ENCODE measurements around the gene CALML5. TPM values are rescaled to one million over a fixed set of nuclear protein-coding genes. Genes with fewer than 3 reads are reported as not detected.

CALML5 gene
- total RNA-seq, 1 experiment from 2014 or later: not detected

GRCh38 chr10:5456563-5456962 is 42.8 kb downstream of the CALML5 start:
- no TSS peak for BruUV-seq (replicated peaks)
- Histone ChIP-seq H3K9me3 (ENCODE audit: control insufficient read depth, insufficient read depth, low read depth, low read length) (no peaks in the 10 kb centered on the region), H3K27ac (ENCODE audit: low read length) (no peak overlapping the region), H3K4me3 (ENCODE audit: low read depth in 2 of 2, low read length in 2 of 2) (no peak overlapping the region), H3K27me3 (ENCODE audit: control insufficient read depth, insufficient read depth, low read length) (no peaks in the 10 kb centered on the region), H3K4me1 (ENCODE audit: control insufficient read depth, insufficient read depth, low read length) (no peaks in the 10 kb centered on the region), H3K36me3 (ENCODE audit: control insufficient read depth, insufficient read depth, low read length) (peaks cover 18% of the 10 kb centered on the region)
- intact Hi-C loops (cut with micrococcal nuclease; ENCODE audit: unreplicated experiment): no loop called here
- no peak for DNase-seq (ENCODE audit: low read depth, low spot score)
- TF ChIP-seq TCF7L2 (IDR thresholded peaks at IDR 0.05; ENCODE audit: low read depth, low read length): no peak
- TF ChIP-seq, protein P1, sequence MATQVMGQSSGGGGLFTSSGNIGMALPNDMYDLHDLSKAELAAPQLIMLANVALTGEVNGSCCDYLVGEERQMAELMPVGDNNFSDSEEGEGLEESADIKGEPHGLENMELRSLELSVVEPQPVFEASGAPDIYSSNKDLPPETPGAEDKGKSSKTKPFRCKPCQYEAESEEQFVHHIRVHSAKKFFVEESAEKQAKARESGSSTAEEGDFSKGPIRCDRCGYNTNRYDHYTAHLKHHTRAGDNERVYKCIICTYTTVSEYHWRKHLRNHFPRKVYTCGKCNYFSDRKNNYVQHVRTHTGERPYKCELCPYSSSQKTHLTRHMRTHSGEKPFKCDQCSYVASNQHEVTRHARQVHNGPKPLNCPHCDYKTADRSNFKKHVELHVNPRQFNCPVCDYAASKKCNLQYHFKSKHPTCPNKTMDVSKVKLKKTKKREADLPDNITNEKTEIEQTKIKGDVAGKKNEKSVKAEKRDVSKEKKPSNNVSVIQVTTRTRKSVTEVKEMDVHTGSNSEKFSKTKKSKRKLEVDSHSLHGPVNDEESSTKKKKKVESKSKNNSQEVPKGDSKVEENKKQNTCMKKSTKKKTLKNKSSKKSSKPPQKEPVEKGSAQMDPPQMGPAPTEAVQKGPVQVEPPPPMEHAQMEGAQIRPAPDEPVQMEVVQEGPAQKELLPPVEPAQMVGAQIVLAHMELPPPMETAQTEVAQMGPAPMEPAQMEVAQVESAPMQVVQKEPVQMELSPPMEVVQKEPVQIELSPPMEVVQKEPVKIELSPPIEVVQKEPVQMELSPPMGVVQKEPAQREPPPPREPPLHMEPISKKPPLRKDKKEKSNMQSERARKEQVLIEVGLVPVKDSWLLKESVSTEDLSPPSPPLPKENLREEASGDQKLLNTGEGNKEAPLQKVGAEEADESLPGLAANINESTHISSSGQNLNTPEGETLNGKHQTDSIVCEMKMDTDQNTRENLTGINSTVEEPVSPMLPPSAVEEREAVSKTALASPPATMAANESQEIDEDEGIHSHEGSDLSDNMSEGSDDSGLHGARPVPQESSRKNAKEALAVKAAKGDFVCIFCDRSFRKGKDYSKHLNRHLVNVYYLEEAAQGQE (IDR thresholded peaks at IDR 0.05; ENCODE audit: insufficient read depth in 1 of 2, low read depth in 2 of 2, low read length in 1 of 2): no peak
- TF ChIP-seq SIN3A (IDR thresholded peaks at IDR 0.05; ENCODE audit: borderline replicate concordance, insufficient read depth, low read depth, low read length): no peak
- TF ChIP-seq CTCF (IDR thresholded peaks at IDR 0.05): no peak
- POLR2A ChIA-PET: no interaction called here
- no peak for ATAC-seq
- in situ Hi-C loops (cut with HindIII; ENCODE audit: low pct_unique_long_range_greater_than_20kb, low sequenced_read_pairs): no loop called here
- CTCF ChIA-PET: no interaction called here

- BruUV-seq (replicated peaks): no TSS peak
- ChIA-PET CTCF (no interaction called here), POLR2A (interaction anchor here (0.6 kb wide), 1 partner anchor 309 kb away, joined by 3 read pairs; no protein-coding TSS in a partner anchor)
- intact Hi-C loops (cut with micrococcal nuclease; ENCODE audit: unreplicated experiment): no loop called here
- no peak overlapping the region for H3K27ac ChIP-seq (ENCODE audit: low read length)
- H3K4me3 ChIP-seq (ENCODE audit: low read depth in 2 of 2, low read length in 2 of 2): no peak overlapping the region
- no peaks in the 10 kb centered on the region; the same call in 1 of the 2 replicates for H3K4me1 ChIP-seq (ENCODE audit: control insufficient read depth, insufficient read depth, low read length)
- in situ Hi-C loops (cut with HindIII; ENCODE audit: low pct_unique_long_range_greater_than_20kb, low sequenced_read_pairs): no loop called here
- DNase-seq (ENCODE audit: low read depth, low spot score): no peak
- TF ChIP-seq POLR2AphosphoS5 (IDR thresholded peaks at IDR 0.05; ENCODE audit: low read depth, low read length): no peak
- no peak for TF ChIP-seq TCF7L2 (IDR thresholded peaks at IDR 0.05; ENCODE audit: low read depth, low read length)
- no peak for TF ChIP-seq SIN3A (IDR thresholded peaks at IDR 0.05; ENCODE audit: borderline replicate concordance, insufficient read depth, low read depth, low read length)
- TF ChIP-seq, protein P1 (IDR thresholded peaks at IDR 0.05; ENCODE audit: insufficient read depth in 1 of 2, low read depth in 2 of 2, low read length in 1 of 2): no peak
- no peak for TF ChIP-seq CTCF (IDR thresholded peaks at IDR 0.05)
- no peaks in the 10 kb centered on the region for H3K27me3 ChIP-seq (ENCODE audit: control insufficient read depth, insufficient read depth, low read length)
- no peaks in the 10 kb centered on the region for H3K9me3 ChIP-seq (ENCODE audit: control insufficient read depth, insufficient read depth, low read depth, low read length)
- H3K36me3 ChIP-seq (ENCODE audit: control insufficient read depth, insufficient read depth, low read length): peaks cover 18% of the 10 kb centered on the region
- ATAC-seq: no peak
Measured at GRCh38 chr10:5453749-5454489, 45.5 kb downstream of the CALML5 start.
